ENCODE data around the gene TCERG1L.

The TCERG1L gene

GRCh38 chr10:131172433-131172832 is 139.1 kb downstream of the TCERG1L start:
- no peak overlapping the region for H3K4me3 ChIP-seq (ENCODE audit: low read length)

GRCh38 chr10:131169146-131169545 is 142.4 kb downstream of the TCERG1L start:
- no peak overlapping the region for H3K4me3 ChIP-seq (ENCODE audit: low read length)
- no peak for TF ChIP-seq ZNF274 (IDR thresholded peaks at IDR 0.05; ENCODE audit: low read depth, low read length)

More at GRCh38 chr10:131172433-131172832, 139.1 kb downstream of the TCERG1L start:
- TF ChIP-seq ZNF274 (IDR thresholded peaks at IDR 0.05; ENCODE audit: low read depth, low read length) = no peak

- H3K4me3 ChIP-seq (ENCODE audit: low read length) = no peak overlapping the region
- no peak for TF ChIP-seq ZNF274 (IDR thresholded peaks at IDR 0.05; ENCODE audit: low read depth, low read length)
Measured at GRCh38 chr10:131168238-131168875, 143.2 kb downstream of the TCERG1L start.

- no peak overlapping the region for H3K4me3 ChIP-seq (ENCODE audit: low read length)
- no peak for TF ChIP-seq ZNF274 (IDR thresholded peaks at IDR 0.05; ENCODE audit: low read depth, low read length)
Measured at GRCh38 chr10:131167036-131167860, 144.3 kb downstream of the TCERG1L start.

GRCh38 chr10:131166486-131166885 is 145.0 kb downstream of the TCERG1L start:
- H3K4me3 ChIP-seq (ENCODE audit: low read length) = no peak overlapping the region
- TF ChIP-seq ZNF274 (IDR thresholded peaks at IDR 0.05; ENCODE audit: low read depth, low read length) = no peak

GRCh38 chr10:131165092-131165491 is 146.4 kb downstream of the TCERG1L start:
- TF ChIP-seq ZNF274 (IDR thresholded peaks at IDR 0.05; ENCODE audit: low read depth, low read length) = no peak

GRCh38 chr10:131162866-131163843 is 148.4 kb downstream of the TCERG1L start:
- no peak overlapping the region for H3K4me3 ChIP-seq (ENCODE audit: low read length)
- no peak for TF ChIP-seq ZNF274 (IDR thresholded peaks at IDR 0.05; ENCODE audit: low read depth, low read length)

More at GRCh38 chr10:131165092-131165491, 146.4 kb downstream of the TCERG1L start:
- no peak overlapping the region for H3K4me3 ChIP-seq (ENCODE audit: low read length)

- no peak for TF ChIP-seq ZNF274 (IDR thresholded peaks at IDR 0.05; ENCODE audit: low read depth, low read length)
- H3K4me3 ChIP-seq (ENCODE audit: low read length) = no peak overlapping the region
Measured at GRCh38 chr10:131162211-131162610, 149.3 kb downstream of the TCERG1L start.

- no peak overlapping the region for H3K4me3 ChIP-seq (ENCODE audit: low read length)
- TF ChIP-seq ZNF274 (IDR thresholded peaks at IDR 0.05; ENCODE audit: low read depth, low read length) = no peak
Measured at GRCh38 chr10:131161087-131161486, 150.4 kb downstream of the TCERG1L start.

GRCh38 chr10:131160219-131160875 is 151.2 kb downstream of the TCERG1L start:
- H3K4me3 ChIP-seq (ENCODE audit: low read length) = no peak overlapping the region
- no peak for TF ChIP-seq ZNF274 (IDR thresholded peaks at IDR 0.05; ENCODE audit: low read depth, low read length)

GRCh38 chr10:131159771-131160170 is 151.8 kb downstream of the TCERG1L start:
- no peak for TF ChIP-seq ZNF274 (IDR thresholded peaks at IDR 0.05; ENCODE audit: low read depth, low read length)
- no peak overlapping the region for H3K4me3 ChIP-seq (ENCODE audit: low read length)

- H3K4me3 ChIP-seq (ENCODE audit: low read length) = no peak overlapping the region
- TF ChIP-seq ZNF274 (IDR thresholded peaks at IDR 0.05; ENCODE audit: low read depth, low read length) = no peak
Measured at GRCh38 chr10:131158695-131159094, 152.8 kb downstream of the TCERG1L start.

GRCh38 chr10:131157899-131158298 is 153.6 kb downstream of the TCERG1L start:
- no peak overlapping the region for H3K4me3 ChIP-seq (ENCODE audit: low read length)

GRCh38 chr10:131155876-131156230 is 155.7 kb downstream of the TCERG1L start:
- no peak for TF ChIP-seq ZNF274 (IDR thresholded peaks at IDR 0.05; ENCODE audit: low read depth, low read length)
- no peak overlapping the region for H3K4me3 ChIP-seq (ENCODE audit: low read length)

More at GRCh38 chr10:131157899-131158298, 153.6 kb downstream of the TCERG1L start:
- TF ChIP-seq ZNF274 (IDR thresholded peaks at IDR 0.05; ENCODE audit: low read depth, low read length) = no peak

All from GM08714 (cell line).